ENCODE data around the gene MYLK.

DNA sequence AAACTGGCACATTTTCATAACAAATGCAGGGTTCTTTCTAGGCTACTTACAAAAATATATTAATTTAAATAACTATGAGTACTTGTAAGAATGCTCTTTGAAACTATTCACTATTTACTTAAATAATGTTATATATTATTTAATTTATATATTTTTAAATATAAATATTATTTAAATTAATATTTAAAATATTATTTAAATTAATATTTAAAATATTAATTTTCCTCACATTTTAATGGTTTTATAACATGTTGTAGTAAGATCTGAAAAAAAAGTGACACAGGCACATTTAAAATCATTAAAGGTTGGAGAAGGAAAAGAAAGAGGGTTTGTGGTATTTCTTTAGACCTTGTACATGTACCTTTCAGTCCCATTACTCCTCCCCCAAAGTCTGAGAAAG is 42.3 kb upstream of the MYLK start:
- TF ChIP-seq, protein P1, sequence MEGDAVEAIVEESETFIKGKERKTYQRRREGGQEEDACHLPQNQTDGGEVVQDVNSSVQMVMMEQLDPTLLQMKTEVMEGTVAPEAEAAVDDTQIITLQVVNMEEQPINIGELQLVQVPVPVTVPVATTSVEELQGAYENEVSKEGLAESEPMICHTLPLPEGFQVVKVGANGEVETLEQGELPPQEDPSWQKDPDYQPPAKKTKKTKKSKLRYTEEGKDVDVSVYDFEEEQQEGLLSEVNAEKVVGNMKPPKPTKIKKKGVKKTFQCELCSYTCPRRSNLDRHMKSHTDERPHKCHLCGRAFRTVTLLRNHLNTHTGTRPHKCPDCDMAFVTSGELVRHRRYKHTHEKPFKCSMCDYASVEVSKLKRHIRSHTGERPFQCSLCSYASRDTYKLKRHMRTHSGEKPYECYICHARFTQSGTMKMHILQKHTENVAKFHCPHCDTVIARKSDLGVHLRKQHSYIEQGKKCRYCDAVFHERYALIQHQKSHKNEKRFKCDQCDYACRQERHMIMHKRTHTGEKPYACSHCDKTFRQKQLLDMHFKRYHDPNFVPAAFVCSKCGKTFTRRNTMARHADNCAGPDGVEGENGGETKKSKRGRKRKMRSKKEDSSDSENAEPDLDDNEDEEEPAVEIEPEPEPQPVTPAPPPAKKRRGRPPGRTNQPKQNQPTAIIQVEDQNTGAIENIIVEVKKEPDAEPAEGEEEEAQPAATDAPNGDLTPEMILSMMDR (IDR thresholded peaks at IDR 0.05) = no peak
- TF ChIP-seq POLR2A (IDR thresholded peaks at IDR 0.05) = no peak
- no peak for TF ChIP-seq POLR2AphosphoS5 (IDR thresholded peaks at IDR 0.05)

Data from suprapubic skin (tissue), 4 donors.